GM21619 (cell line): ENCODE measurements around the gene FUZ.
"Not testable (repeated sequence)": the region's sequence is repeated elsewhere in the genome, so short reads cannot be mapped to it uniquely, and the experiment has no call there.

Source experiments
- ATAC-seq: cut with Tn5 transposase; IDR thresholded peaks from one replicate; pipeline ENCODE4 v1.9.1; 2021; ENCODE audit not compliant: unreplicated experiment

The FUZ gene

DNA sequence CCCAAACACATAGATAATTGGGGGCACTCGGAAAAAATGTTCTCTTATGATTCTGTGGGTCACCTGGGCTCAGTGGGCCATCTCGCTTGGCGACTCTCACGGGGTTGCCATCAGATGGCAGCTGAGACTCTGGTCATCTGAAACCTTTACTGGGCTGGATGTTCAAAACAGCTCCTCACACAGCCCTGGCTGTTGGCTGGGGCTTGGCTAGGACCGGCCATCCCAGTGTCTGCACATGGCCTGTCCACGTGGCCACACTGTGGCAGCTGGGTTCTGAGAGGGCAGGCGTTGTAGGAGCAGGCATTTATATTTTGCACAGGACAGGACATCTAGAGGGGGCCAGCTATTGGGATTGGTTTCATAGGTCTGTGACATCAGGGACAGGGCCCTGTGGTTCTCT is 20.5 kb upstream of the FUZ start:
- no peak for ATAC-seq

DNA sequence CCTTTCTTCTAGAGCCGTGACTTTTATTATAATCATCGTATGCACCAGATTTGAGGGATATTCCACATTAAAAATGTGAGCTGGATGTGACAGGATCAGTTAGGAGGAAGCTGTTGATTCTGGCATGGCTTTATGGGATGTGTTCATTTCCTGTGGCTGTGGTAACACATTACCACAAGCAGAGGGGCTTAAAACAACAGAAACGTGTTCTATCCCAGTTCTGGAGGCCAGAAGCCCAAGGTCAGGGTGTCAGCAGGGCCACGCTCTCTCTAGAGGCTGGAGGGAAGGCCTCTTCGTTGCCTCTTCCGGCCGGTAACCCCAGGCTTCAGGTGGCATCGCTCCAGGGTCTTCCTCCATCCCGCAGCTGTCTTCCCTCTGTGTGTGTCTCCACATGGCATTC is 19.5 kb upstream of the FUZ start:
- no peak for ATAC-seq

DNA sequence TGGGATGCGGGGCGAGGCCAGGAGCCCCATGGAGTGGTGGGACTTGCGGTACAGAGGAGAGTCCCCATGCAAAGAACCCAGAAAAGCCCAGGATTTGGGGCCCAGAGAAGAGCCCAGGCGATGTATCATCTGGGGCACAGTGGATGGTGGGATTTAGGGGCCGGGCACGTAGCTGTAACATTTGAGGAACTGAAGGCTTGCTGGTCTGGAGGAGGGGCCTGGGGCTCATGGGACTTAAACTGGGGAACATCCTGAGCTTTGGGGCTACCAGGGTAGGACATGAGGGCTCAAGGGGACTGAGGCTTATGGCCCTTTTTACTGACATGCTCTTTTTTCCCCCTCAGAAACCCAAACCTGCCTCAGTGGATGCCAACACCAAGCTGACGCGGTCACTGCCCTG is 18.5 kb upstream of the FUZ start:
- no peak for ATAC-seq

DNA sequence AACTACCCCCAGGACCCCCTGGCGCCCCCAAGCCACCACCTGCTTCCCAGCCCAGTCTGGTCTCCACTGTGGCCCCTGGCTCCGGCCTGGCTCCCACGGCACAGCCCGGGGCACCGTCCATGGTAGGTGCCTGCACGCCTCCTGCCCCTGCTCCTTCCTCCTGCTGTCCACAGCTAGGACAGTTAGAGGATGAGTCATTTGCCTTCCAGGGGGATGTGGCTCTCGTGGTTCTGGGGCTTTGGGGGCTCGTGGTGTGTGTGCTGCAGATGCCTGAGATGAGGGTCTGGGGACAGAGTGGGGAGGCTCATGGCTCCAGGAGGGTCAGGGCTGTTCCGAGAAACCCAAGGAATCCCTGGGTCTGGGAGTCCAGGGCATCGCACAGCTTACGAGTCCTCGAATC is 17.7 kb upstream of the FUZ start:
- ATAC-seq = no peak

GRCh38 chr19:49829721-49830120 is 16.6 kb upstream of the FUZ start:
- ATAC-seq = no peak

DNA sequence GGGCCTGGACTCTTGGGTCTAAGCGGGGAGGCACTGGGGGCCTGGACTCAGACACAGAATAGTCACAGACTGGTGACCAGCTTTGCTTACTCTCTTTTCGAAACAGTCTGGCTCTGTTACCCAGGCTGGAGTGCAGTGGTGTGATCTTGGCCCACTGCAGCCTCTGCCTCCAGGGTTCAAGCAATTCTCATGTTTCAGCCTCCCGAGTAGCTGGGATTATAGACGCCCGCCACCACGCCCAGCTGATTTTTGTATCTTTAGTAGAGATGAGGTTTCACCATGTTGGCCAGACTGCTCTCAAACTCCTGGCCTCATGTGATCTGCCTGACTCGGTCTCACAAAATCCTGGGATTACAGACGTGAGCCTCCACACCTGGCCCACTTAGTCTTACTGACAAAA is 16.1 kb upstream of the FUZ start:
- no peak for ATAC-seq

DNA sequence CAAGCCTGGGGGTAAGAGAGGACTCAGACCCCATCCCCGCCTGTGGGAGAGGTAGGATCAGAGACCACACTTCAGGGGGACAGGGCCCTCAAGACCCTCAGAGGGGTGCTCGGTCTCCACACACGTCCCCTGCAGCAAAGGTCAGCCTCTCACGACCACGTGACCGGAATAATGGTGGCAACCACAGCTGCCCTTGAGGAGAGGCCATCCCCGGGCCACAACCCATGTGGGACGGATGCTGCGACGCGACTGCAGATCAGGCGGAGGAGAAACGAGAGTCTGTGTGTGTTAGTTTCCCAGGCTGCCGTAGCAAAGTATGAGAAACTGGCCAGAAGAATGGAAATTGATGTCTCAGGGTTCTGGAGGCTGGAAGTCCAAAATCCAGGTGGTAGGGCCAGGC is 13.9 kb upstream of the FUZ start:
- no peak for ATAC-seq

DNA sequence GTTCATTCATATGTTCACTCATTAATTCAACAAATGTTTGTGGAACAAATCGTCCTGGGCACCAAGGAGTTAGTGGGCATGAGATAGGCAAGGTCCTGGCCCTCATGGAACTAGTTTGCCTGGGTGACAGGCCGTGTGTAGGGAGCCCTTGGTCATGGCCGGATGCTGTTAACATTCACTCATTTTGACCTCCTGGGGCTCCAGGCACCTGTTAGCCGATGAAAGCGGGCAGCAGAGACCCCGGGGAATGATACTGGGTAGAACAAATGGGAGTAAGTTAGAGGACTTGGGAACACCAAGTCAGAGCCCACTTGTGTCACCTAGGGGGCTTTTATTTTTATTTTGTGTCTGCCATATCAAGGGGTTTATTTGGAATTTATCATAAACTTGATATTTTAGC is 11.6 kb upstream of the FUZ start:
- no peak for ATAC-seq

GRCh38 chr19:49823472-49823871 is 10.4 kb upstream of the FUZ start:
- no peak for ATAC-seq

GRCh38 chr19:49820125-49820524 is 7.0 kb upstream of the FUZ start:
- no peak for ATAC-seq

- not testable (repeated sequence) for ATAC-seq
Observed at GRCh38 chr19:49819452-49820115, 6.5 kb upstream of the FUZ start.

GRCh38 chr19:49818649-49819370 is 5.7 kb upstream of the FUZ start:
- no peak for ATAC-seq

DNA sequence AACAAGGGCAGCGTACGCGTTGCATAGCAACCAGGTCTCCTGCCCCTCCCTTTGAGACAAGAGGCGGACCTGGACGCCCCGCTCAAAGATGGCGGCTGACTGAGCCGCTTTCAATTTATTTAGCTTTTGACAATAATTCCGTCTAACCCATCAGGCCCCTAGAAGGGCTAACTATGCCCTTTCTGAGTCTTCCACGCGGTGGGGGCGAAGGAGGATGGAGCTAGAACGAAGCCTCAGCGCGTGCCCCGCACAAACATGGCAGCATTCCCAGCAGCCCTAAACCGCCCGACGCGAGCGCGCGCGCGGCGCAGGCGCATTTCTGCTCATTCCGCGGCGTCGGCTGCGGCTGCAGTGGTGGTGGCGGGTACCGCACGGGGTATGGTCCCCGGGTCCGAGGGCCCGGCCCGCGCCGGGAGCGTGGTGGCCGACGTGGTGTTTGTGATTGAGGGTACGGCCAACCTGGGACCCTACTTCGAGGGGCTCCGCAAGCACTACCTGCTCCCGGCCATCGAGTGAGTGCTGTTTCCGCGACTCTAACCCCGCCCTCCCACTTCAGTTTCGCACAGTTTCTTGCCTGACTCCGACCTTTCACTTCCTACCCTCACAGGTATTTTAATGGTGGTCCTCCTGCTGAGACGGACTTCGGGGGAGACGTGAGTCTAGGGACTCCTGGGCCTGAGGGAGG is 5.0 kb upstream of the FUZ start, which contains the start of gene MED25:
TSS of gene MED25 (plus strand) at position 326 of the 685 bp plus-strand sequence. CDS start at position 379, 53 bp downstream.
- peak; percentile 57 for ATAC-seq

GRCh38 chr19:49816590-49816989 is 3.5 kb upstream of the FUZ start:
- no peak for ATAC-seq

DNA sequence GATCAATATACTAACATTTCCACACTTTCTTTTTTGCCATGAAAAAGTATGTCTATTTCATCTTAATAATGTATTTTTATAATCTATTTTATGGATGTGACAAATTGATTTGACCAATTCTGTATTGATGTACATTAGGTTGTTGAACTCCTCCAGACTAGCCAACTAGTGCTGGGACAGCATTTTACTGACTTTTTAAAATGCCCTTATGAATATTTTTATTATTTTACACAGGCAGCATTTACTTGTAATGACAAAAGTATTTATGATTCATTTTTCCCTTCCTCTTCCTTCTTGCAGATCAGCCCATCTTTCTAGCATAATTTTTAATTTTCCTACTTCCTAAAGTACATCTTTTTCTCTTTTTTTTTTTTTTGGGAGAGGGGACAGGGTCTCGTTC is 918 bp upstream of the FUZ start:
- ATAC-seq = no peak

- no peak for ATAC-seq
Observed at GRCh38 chr19:49812452-49812996, 568 bp downstream of the FUZ start.

- ATAC-seq = no peak
Observed at GRCh38 chr19:49811328-49811727, 1.8 kb downstream of the FUZ start.

DNA sequence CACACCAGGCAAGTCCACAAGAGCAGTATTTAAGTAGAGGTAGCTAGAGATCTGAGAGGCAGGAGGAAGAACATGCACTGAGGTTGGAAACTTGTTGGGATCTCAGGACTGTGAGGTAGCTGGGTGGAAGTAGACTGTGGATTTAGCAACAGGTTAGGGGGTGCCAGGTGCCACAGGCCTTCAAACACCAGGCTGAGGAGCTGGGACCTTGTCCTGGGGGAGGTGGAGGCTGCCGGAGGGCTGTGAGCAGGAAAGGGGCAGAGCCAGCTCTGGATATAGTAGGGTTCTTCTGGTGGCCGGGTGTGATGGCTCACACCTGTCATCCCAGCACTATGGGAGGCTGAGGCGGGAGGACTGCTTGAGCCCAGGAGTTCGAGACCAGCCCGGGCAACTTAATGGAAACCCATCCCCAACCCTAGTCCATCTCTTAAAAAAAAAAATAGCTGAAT is 3.1 kb downstream of the FUZ start:
- ATAC-seq = no peak

GRCh38 chr19:49809160-49809940 is 3.7 kb downstream of the FUZ start:
- ATAC-seq = no peak

DNA sequence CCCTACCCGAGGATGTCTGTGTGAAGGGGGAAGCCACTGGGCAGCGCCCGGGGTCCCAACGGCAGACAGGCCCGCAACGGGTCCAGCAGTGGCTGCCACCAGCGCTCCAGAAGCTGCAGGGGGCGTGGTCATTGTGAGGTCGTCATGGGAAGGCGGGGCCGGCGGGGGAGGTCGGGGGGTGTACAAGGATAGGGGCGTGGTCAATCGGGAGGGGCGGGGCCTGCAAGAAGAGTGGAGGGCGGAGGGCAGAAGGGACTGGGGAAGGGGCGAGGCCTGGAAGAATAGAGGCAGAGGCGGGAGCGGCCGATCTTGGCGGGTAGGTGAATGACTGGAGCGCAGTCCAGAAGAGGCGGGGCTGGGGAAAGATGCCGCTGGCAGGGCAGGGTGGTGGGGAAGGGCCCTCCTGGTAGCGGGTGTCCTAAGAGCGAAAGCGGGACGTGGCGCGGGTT is 4.4 kb downstream of the FUZ start:
- ATAC-seq = no peak
